ENCODE measurements around the gene RASSF4.

The RASSF4 gene

GRCh38 chr10:44992732-44993225, 33.2 kb downstream of the RASSF4 start:
- H3K27me3 ChIP-seq: no peaks in the 10 kb centered on the region
- no peaks in the 10 kb centered on the region for H4K20me1 ChIP-seq
- H3K27ac ChIP-seq: peak overlapping the region; percentile 98
- peak overlapping the region; percentile 97 for H3K4me2 ChIP-seq
- no peak overlapping the region for H3K4me3 ChIP-seq
- H3K36me3 ChIP-seq: peaks cover 5% of the 10 kb centered on the region; the same call in 1 of the 2 replicates
- H3K9me3 ChIP-seq: no peaks in the 10 kb centered on the region
- TF ChIP-seq Cebpa-rat (IDR thresholded peaks at IDR 0.05): no peak
- H3K4me1 ChIP-seq: peaks cover 90% of the 10 kb centered on the region
- H3K9ac ChIP-seq: peak overlapping the region; percentile 31

GRCh38 chr10:44993226-44993921, 33.8 kb downstream of the RASSF4 start:
- H3K27ac ChIP-seq: peak overlapping the region; percentile 98
- no peaks in the 10 kb centered on the region for H3K9me3 ChIP-seq
- H3K9ac ChIP-seq: peak overlapping the region; percentile 31; the same call in 1 of the 2 replicates
- peaks cover 5% of the 10 kb centered on the region; the same call in 1 of the 2 replicates for H3K36me3 ChIP-seq
- peaks cover 96% of the 10 kb centered on the region for H3K4me1 ChIP-seq
- H3K27me3 ChIP-seq: no peaks in the 10 kb centered on the region
- H3K4me2 ChIP-seq: peak overlapping the region; percentile 97
- H4K20me1 ChIP-seq: no peaks in the 10 kb centered on the region
- TF ChIP-seq Cebpa-rat (IDR thresholded peaks at IDR 0.05): no peak
- no peak overlapping the region for H3K4me3 ChIP-seq

- H3K9ac ChIP-seq: 0 out of 2 replicates have a peak overlapping the region, but pooled peaks have one; percentile 31
- no peak overlapping the region for H3K4me3 ChIP-seq
- TF ChIP-seq Cebpa-rat (IDR thresholded peaks at IDR 0.05): no peak
- peak overlapping the region; percentile 98 for H3K27ac ChIP-seq
- H3K27me3 ChIP-seq: no peaks in the 10 kb centered on the region
- no peaks in the 10 kb centered on the region for H3K9me3 ChIP-seq
- peaks cover 100% of the 10 kb centered on the region for H3K4me1 ChIP-seq
- no peaks in the 10 kb centered on the region for H4K20me1 ChIP-seq
- H3K36me3 ChIP-seq: peaks cover 1% of the 10 kb centered on the region; the same call in 1 of the 2 replicates
- peak overlapping the region; percentile 97 for H3K4me2 ChIP-seq
These were observed 34.5 kb downstream of the RASSF4 start for GRCh38 chr10:44993922-44994751.

GRCh38 chr10:44994752-44995530, 35.3 kb downstream of the RASSF4 start:
- H4K20me1 ChIP-seq: no peaks in the 10 kb centered on the region
- H3K9me3 ChIP-seq: no peaks in the 10 kb centered on the region
- no peak for TF ChIP-seq Cebpa-rat (IDR thresholded peaks at IDR 0.05)
- no peaks in the 10 kb centered on the region for H3K36me3 ChIP-seq
- peak overlapping the region; percentile 97 for H3K4me2 ChIP-seq
- no peaks in the 10 kb centered on the region for H3K27me3 ChIP-seq
- peak overlapping the region; percentile 82; the same call in 1 of the 2 replicates for H3K9ac ChIP-seq
- H3K4me1 ChIP-seq: peaks cover 100% of the 10 kb centered on the region
- peak overlapping the region; percentile 98 for H3K27ac ChIP-seq
- H3K4me3 ChIP-seq: no peak overlapping the region

GRCh38 chr10:44995581-44995913, 35.9 kb downstream of the RASSF4 start:
- H3K36me3 ChIP-seq: no peaks in the 10 kb centered on the region
- peak overlapping the region; percentile 82 for H3K9ac ChIP-seq
- H3K4me1 ChIP-seq: peaks cover 98% of the 10 kb centered on the region
- H3K27me3 ChIP-seq: no peaks in the 10 kb centered on the region
- H3K27ac ChIP-seq: peak overlapping the region; percentile 98
- H3K9me3 ChIP-seq: no peaks in the 10 kb centered on the region
- H3K4me3 ChIP-seq: no peak overlapping the region
- H4K20me1 ChIP-seq: no peaks in the 10 kb centered on the region
- H3K4me2 ChIP-seq: peak overlapping the region; percentile 97
- no peak for TF ChIP-seq Cebpa-rat (IDR thresholded peaks at IDR 0.05)

GRCh38 chr10:44995914-44996669, 36.5 kb downstream of the RASSF4 start:
- Histone ChIP-seq H3K27me3 (no peaks in the 10 kb centered on the region), H3K4me1 (peaks cover 92% of the 10 kb centered on the region), H3K27ac (peak overlapping the region; percentile 98), H3K9me3 (no peaks in the 10 kb centered on the region), H3K4me3 (peak overlapping the region; percentile 27), H3K4me2 (peak overlapping the region; percentile 97), H3K36me3 (no peaks in the 10 kb centered on the region), H4K20me1 (no peaks in the 10 kb centered on the region), H3K9ac (peak overlapping the region; percentile 82)
- no peak for TF ChIP-seq Cebpa-rat (IDR thresholded peaks at IDR 0.05)

- H4K20me1 ChIP-seq: no peaks in the 10 kb centered on the region
- peak overlapping the region; percentile 27 for H3K4me3 ChIP-seq
- H3K36me3 ChIP-seq: peaks cover under 1% of the 10 kb centered on the region; the same call in 1 of the 2 replicates
- peak overlapping the region; percentile 97 for H3K4me2 ChIP-seq
- TF ChIP-seq Cebpa-rat (IDR thresholded peaks at IDR 0.05): no peak
- no peaks in the 10 kb centered on the region for H3K27me3 ChIP-seq
- H3K4me1 ChIP-seq: peaks cover 85% of the 10 kb centered on the region
- peak overlapping the region; percentile 82 for H3K9ac ChIP-seq
- peak overlapping the region; percentile 98 for H3K27ac ChIP-seq
- peaks cover 2% of the 10 kb centered on the region; the same call in 1 of the 2 replicates for H3K9me3 ChIP-seq
These were observed 37.6 kb downstream of the RASSF4 start for GRCh38 chr10:44997105-44997748.

GRCh38 chr10:44998146-44998631, 38.6 kb downstream of the RASSF4 start:
- peaks cover 81% of the 10 kb centered on the region for H3K4me1 ChIP-seq
- H3K36me3 ChIP-seq: peaks cover 11% of the 10 kb centered on the region
- peak overlapping the region; percentile 81; the same call in 1 of the 2 replicates for H3K4me3 ChIP-seq
- no peaks in the 10 kb centered on the region for H3K27me3 ChIP-seq
- H3K9me3 ChIP-seq: peaks cover 12% of the 10 kb centered on the region
- peak overlapping the region; percentile 97 for H3K4me2 ChIP-seq
- TF ChIP-seq Cebpa-rat (IDR thresholded peaks at IDR 0.05): no peak
- no peaks in the 10 kb centered on the region for H4K20me1 ChIP-seq
- peak overlapping the region; percentile 98 for H3K27ac ChIP-seq
- 0 out of 2 replicates have a peak overlapping the region, but pooled peaks have one; percentile 97 for H3K9ac ChIP-seq
